ENCODE results near the gene AASDH.

AASDH gene, protein sequence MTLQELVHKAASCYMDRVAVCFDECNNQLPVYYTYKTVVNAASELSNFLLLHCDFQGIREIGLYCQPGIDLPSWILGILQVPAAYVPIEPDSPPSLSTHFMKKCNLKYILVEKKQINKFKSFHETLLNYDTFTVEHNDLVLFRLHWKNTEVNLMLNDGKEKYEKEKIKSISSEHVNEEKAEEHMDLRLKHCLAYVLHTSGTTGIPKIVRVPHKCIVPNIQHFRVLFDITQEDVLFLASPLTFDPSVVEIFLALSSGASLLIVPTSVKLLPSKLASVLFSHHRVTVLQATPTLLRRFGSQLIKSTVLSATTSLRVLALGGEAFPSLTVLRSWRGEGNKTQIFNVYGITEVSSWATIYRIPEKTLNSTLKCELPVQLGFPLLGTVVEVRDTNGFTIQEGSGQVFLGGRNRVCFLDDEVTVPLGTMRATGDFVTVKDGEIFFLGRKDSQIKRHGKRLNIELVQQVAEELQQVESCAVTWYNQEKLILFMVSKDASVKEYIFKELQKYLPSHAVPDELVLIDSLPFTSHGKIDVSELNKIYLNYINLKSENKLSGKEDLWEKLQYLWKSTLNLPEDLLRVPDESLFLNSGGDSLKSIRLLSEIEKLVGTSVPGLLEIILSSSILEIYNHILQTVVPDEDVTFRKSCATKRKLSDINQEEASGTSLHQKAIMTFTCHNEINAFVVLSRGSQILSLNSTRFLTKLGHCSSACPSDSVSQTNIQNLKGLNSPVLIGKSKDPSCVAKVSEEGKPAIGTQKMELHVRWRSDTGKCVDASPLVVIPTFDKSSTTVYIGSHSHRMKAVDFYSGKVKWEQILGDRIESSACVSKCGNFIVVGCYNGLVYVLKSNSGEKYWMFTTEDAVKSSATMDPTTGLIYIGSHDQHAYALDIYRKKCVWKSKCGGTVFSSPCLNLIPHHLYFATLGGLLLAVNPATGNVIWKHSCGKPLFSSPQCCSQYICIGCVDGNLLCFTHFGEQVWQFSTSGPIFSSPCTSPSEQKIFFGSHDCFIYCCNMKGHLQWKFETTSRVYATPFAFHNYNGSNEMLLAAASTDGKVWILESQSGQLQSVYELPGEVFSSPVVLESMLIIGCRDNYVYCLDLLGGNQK

DNA sequence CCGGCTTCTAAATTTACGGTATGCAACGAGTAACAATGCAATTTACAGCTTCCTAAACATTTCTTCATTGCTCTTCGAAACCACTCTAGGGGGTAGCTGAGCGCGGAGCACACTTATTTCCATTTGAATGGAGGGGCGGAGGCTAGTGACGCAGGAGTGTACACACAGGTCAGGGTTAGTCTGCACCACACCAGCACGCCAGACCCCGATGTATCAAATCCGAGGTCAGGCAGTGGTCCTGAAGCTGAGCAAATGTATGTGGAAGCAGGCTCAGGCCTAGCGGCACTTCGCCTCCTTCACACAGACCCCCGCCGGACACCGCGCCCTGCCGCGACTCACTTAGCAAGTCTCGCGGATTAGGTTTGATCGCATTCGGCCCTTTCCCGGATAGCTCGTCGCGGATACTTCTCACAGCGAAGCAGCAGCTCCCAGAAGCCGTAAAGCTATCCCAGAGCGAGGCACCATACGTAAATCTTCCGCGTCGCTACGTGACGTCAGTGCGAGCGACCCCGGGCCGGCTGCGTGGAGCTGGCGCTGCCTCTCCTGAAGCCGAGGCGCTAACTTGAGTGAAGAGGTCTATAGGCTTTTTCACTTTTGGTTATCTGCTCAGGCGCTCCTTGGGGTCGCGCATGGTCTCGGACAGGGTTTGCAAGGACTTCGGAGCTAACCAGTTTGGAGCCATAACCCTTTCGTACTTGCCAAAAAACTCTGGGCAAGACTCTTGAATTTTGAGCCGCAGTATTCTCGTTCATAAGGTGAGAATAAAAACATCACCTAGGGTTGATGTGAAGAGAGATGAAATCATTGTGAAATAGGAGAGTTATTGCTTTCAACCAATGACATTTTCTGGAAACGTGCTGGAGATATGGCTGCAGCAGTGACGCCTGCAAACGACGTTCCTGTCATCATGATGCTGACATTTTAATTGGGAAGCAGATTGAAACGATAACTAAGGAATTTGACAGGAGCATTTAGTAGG is at the start of gene AASDH:
Gene AASDH, minus strand, starts transcription at position 469 of the 979 bp plus-strand sequence. CDS start 3,192 bp downstream, outside the sequence.
- DNase-seq (ENCODE audit: low read depth in 2 of 2): peak; percentile 77 to 97

DNA sequence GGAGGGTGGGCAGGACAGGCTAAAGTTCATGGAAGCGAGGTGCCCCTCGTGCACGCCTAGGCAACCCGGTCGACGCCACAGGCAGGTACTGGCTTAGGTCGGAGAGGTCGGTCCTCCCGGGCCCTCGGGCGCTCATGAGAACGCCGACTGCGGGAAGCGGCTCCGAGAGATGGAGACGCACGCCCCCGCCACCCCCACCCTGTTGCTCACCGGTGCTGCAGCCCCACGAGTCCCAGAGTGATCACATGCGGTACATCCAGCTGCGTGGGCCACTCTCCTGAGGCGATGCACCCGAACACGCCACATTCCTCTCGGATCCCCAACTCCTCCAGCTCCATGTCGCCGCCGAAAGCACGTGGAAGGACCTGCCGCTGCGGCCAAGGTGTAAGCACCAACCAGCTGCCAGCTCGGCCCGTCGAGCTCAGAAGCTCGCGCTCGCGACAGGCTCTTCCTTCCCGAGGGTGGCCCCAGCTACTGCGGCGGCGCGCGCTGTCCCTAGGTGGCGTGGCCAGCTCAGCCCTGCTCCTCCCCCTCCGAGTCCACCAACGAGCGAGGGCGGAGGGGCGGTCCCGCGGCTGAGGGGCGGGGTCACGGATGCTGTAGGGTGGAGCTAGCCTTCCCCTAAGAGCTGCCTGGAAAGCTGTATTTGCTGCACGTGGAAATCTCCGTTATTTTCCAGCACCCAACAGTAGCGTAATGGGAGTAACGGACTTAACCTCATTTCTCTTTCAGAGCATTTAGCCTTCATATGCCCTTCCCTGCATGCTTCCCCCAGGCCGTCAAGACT is 48.0 kb upstream of the AASDH start, which contains the start of gene PPAT:
Gene PPAT, minus strand, starts transcription at position 476 of the 787 bp plus-strand sequence. Its CDS starts 138 bp downstream, at position 338.
- DNase-seq (ENCODE audit: low read depth in 2 of 2): peak; percentile 97 to 98

DNA sequence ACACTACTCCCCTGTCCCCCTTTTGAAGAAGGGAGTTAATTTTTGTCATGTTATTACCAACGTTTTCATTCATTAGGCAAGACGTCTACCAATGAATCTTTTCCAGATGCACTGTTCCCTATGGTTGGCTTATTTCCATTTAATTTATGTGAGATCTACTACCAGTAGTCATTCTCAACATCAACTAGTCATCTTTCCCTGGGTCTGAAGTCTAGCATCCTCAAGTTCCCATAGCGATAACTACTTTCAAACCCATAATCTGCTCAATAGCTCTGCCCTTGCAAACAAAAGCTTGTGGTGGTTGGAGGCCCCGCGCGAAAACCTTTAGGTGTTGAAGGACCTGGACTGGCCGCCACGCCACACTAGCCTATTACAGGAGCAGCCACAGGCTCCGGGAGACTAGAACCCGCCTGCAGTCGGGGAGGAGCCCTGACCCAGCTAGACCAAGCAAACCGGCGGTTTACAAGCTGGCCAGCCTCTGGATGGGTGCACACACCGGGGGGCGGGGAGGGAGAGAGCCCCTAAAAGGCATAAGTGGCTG is 47.4 kb upstream of the AASDH start:
- peak in 1 of 2 donors; percentile 5 for DNase-seq (ENCODE audit: low read depth in 2 of 2)

DNA sequence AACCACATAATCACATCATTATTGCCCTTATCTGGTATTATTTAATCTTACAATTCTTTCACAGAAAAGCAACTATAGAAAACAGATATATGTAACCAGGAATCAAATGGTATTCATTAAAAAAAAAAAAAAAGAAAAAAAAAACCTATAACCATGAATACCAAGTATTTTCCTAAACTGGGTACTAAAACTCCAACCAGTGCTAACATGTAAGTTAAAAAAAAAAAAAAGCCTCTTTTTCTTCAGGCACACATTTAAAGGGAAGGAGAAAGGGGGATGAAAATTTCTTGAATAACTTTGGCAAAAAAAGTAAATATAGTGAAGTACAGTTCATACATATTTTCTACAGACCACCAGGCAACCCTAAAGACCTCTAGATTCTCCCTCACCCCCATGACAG is 46.0 kb upstream of the AASDH start:
- no peak for DNase-seq (ENCODE audit: low read depth in 2 of 2)

DNA sequence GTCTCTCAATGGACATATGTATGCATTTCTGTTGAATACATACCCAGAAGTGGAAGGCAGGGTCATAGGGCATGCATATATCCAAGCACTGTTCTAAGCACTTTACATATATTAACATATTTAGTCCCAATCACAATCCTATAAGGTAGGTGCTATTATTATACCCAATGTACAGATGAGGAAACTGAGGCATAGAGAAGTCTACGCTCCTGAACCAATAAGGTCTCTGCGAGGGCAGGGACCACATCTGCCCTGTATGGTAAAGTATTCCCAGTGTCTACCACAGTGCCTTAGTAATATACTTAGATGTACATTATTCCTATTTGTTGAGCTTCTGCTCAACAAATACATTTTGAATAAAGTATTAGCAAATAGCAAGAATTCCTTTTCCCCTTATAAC is 42.9 kb upstream of the AASDH start:
- DNase-seq (ENCODE audit: low read depth in 2 of 2): no peak

DNA sequence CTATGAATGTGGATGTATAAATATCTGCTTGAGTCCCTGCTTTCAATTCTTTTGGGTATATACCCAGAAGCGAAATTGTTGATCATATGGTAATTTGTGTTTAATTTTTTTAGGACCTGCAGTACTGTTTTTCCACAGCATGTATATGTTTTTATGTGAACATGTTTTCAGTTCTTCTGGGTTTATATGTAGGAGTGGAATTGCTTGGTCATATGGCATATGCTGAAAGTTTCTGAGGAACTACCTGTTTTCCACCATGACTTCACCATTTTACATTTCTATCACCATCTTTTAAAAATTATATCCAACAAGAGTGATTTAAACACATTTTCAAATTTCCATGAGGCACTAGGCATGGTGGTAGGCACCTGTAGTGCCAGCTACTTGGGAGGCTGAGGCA is 39.9 kb upstream of the AASDH start:
- DNase-seq (ENCODE audit: low read depth in 2 of 2): no peak

DNA sequence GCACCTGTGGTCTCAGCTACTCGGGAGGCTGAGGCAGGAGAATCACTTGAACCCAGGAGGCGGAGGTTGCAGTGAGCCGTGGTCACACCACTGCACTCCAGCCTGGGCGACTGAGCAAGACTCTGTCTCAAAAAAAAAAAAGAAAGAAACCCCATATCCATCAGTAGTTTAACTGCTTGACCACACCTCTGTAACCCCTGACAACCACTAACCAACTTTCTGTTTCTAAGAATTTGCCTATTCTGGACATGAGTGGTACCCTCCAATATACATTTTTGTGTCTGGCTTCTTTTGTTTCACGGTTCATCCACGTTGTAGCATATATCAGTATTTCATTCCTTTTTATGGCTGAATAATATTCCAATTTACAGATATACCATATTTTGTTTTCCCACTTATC is 39.0 kb upstream of the AASDH start:
- no peak for DNase-seq (ENCODE audit: low read depth in 2 of 2)

DNA sequence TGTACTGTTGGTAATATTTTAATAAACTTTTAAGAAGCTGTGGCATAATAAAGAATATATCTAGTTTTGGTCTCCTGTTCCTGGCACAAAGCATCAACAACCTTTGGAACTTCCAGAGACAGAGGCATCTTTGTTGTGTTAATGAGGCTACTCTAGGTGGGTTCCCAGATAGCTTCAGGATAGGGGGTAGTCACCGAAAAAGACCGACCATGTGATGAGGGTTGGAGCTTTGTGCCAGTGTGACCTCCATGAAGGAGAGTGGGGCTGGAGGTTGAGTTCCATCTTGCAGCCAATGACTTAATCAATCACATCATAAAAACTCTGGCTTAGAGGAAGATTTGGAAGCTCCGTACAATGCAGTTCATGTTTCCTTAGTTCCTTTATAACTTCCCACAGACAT is 38.2 kb upstream of the AASDH start:
- DNase-seq (ENCODE audit: low read depth in 2 of 2): no peak

DNA sequence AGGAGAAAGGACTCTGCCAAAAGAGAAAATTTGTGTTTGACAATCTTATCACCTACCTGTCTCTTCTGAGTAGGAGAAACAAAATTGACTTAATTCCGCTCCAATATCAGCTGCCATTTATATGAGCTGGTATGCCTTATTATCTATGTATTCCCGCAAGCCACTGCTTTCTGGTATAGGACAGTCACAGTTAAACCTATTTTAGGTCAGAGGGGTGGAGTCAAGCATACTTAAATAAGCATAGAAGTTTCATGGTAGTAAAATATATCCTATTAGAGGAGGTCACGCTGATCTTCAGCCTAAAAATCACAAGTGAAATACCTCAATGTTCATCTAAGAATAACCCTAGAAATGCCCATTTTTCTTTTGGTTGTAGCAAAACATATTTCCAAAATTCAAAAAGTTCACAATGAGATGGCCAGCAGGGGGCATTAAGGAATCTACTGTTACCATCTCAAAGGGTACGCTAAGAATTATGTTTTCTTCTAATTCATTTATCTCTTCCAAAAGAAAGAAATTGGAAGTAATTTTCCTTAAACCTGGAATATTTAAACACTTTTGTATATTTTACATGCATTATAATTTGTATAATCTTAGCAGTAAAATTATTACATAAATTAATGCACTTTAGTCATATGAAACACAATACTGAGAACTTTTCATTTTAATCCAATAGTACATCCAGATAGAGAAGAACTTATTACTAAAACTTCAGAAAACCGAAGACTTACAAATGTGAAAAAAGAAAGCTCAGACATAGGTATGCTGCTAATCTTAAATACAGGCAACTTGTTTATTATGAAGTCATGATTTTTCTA is 37.6 kb upstream of the AASDH start:
- no peak for DNase-seq (ENCODE audit: low read depth in 2 of 2)

DNA sequence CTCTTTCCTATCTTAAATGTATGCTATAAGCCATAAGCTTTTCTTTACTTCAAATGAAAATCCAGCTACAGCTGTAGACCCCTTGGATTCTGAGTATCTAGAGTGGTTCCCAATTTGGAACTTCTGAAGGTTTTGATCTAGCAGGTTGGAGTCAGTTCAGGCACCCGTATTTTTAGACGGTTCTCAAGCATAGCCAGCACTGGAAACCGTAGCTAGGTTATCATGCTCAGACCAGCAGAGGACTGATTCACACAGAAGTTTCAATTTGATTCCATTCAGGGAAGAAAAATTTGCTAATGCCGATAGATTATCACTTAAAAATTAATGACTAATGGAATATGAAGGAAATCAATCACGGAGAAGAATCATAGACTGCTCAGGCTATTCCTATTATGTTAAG is 36.9 kb upstream of the AASDH start:
- DNase-seq (ENCODE audit: low read depth in 2 of 2): no peak

DNA sequence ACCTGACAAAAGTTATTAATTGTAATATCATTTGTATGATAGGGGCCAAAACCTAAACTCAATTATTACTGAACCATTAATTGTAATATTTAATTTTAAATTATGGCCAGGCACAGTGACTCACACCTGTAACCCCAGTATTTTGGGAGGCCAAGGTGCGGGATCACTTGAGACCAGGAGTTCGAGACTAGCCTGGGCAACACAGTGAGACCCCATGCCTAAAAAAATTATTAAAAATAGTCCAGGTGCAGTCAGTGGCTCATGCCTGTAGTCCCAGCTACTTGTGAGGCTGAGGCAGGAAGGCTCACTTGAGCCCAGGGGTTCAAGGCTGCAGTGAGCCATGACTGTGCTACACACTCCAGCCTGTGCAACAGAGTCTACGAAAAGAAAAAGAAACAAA is 30.1 kb upstream of the AASDH start:
- DNase-seq (ENCODE audit: low read depth in 2 of 2): no peak

DNA sequence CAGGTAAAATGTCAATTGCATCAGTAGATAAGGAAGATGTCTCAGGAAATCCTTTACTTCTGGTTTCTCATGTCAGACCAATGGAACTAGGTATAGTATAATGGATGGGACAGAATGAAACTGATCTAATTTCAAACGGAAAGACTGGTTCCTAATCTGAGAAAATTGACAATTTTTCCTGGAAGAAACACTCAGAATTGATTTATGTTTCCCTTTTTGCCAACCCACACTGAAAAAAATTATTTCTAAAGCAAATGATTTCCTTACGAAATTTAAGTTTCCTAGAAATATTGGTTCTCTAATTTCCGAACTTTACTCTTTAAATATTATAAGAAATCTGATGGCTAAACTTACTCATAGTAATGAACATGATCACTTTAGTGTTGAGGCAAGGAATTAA is 29.1 kb upstream of the AASDH start:
- DNase-seq (ENCODE audit: low read depth in 2 of 2): no peak

DNA sequence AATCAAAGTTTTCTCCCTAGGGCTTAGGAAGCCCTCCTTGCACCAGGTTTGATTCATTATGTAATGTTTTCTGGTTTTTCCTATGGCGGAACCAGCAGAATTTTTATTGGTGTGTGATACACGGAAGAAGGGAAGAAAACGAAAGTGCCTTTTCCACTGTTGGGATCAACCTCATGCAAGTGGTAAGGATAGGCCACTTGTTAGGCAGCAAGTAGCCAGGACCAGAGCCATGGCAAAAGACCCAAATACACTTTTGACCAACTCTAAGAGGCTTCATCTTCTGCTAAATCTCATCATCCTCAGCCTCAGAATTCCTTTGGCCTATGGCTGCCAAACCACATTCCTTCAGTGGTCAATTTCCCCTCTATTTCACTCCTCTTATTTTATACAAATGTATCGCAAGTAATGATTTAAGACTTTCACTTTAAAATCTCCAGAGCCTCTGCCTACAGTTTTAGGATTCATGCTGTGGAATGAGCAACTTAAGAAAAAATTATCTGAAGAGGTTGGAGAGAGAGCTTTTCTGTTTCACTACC is 26.9 kb upstream of the AASDH start:
- no peak for DNase-seq (ENCODE audit: low read depth in 2 of 2)

DNA sequence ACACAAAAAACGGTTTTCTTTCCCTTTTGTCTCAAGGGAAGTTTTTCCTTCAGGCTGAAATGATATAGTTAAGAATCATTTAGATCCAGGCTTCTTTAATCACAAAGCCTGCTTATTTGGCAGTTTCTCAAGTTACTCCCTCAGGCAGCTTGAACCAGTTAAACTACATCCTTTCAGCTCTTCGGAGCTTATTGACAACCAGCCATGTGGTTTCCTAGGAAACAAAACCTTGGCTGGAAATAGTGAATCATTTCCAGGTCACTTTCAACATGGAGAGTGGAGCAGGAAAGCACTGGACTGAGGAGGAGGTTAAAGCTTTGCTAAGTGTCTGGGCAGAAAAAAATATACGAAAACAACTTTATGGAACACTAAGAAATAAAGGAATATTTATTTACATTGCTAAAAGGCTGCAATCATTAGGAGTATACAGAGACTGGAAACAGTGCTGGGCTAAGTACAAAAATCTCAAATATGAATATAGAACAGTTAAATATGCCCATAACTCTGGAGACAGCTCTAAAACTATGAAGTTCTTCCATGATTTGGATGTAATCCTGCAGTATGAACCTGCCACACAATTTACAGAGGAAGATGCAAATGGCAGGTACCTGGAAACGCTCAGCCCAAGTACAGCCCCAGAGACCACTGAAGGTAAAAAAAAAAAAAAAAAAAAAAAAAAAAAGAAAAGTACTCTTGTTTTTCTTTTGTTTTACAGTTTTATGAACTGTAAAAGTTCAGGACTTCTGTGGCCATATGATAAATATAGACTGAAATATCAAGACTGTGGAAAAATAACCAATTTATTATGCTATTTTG is 23.2 kb upstream of the AASDH start:
- DNase-seq (ENCODE audit: low read depth in 2 of 2): no peak

DNA sequence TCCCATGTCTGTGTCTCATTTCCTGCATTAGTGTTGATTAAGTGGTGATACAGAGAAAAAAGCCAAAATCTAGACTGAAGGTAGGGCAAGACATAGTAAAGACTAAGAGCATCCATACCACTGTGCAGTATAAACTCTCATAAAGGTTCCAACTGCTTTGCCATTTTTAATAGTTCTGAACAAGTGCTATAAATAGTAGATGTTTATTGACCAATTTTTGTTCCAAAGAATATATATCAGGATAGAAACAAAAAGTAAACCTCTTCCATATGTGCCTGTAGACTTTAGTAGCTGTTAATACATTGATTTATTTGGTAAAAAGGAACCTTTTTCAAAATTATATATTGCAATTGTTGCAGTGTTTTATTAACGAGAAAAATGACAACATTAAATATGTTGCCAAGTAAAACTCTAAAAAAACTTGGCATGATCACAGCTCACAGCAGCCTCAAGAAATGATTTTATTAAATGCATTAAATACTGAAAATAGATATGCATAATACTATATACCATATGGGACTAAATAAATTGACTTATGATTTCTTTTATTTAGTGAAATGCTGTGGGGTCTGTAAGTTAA is 22.3 kb upstream of the AASDH start:
- no peak for DNase-seq (ENCODE audit: low read depth in 2 of 2)

DNA sequence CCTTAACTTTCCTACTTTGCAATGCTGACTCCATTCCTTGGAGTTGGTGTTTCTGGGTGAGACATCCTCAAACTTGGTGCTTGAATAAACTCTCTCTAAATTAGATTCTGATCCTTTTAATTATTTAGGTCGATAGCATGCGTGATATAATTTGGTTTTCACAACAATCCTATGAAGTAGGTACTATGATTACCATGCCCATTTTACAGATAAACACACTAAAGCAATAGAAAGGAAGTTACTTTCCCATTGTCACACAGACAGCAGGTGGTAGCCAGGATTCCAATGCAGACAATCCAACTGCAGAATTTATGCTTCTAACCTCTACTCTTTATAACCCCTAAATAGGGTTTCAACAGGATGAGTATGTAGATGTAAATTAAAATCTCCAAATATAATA is 21.7 kb upstream of the AASDH start:
- DNase-seq (ENCODE audit: low read depth in 2 of 2): no peak

DNA sequence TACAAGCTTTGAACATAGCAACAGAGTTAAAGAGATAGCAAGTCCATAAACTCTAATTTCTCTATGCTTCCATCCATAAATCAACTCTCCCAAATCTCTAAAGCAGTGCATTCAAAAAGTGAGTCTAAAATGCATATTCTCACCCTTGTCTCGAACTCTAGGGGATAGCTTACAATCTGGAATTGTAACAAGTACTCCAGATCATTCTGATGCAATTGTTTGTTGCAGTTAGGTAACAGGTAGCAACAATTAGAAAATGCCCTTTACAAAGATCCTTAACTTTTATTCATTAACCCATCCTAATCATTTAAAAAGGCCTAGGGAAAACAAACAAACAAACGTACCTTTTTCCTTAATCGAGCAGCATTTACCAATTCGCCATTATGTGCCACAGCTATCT is 18.9 kb upstream of the AASDH start:
- DNase-seq (ENCODE audit: low read depth in 2 of 2): no peak

DNA sequence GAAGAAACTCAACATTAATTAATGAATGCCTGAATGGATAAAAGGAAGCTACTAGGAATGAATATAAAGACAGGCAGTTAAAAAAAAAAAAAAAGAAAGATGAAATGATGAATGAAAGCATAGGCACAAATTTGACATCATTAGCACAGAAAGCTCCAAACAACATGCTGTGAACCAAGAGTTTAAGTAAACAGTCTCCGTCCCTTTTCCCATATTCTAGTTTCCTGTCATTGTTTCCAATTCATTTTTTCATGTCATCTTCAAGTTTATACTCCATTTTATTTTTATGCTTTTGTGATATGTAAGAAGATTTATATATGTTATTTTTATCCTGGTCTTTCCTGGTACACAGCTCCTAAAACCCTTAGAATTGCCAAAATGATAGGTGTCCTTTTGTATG is 17.7 kb upstream of the AASDH start:
- DNase-seq (ENCODE audit: low read depth in 2 of 2): no peak

Data from stimulated activated CD4-positive, alpha-beta T cell treated with anti-CD3 and anti-CD28 coated beads, Interleukin-1b, Interleukin-23, amount 100 ng/mL, for 1 hour (primary cell).